K562 (cell line): Measurements from ENCODE around the gene PRKAR2B. TPM values are rescaled to one million over a fixed set of nuclear protein-coding genes. Genes with fewer than 3 reads are reported as not detected.

Experiments used
- ATAC-seq: fragments of 200-7000 bp; cut with Tn5 transposase; 3 replicates; pipeline ENCODE4 v1.9.1; 2020; ENCODE audit warnings: moderate library complexity
- BruUV-seq: library from RNA; stranded (reverse); fragments of 400-500 nt; replicated peaks from 2 replicates; lab custom pipeline; 2021; lab: Mats Ljungman, UMichigan
- CTCF ChIA-PET: fragments of 300-600 bp; formaldehyde crosslinking; extraction: SDS; loops from one replicate; lab custom pipeline; 2021; ENCODE audit warnings: low intra/inter-chr PET ratio; lab: Yijun Ruan, JAX
- POLR2A ChIA-PET: fragments of 300-600, 350-650 bp; sonication (Branson Sonifier 250); formaldehyde crosslinking; extraction: SDS; loops from one replicate; lab custom pipeline; 2021; ENCODE audit warnings: antibody characterized with exemption, inconsistent platforms; lab: Yijun Ruan, JAX
- DNase-seq, 4 experiments: peaks; one replicate each; pipeline versions ENCODE4 v3.0.0 to v3.0.0-alpha.2; 2011 to 2018; ENCODE audit warnings: low spot score in 3 of 4, mixed read lengths in 3 of 4; ENCODE audit errors: extremely low read depth in 1 of 4
- FAIRE-seq: peaks from 2 replicates; lab custom pipeline; 2011; peaks lifted over from hg19 to GRCh38; lab: Jason Lieb, UNC
- H2AFZ ChIP-seq: 2 replicates; pipeline ENCODE4 v1.6.0; 2011; ENCODE audit warnings: low read depth, low read length, control low read depth, inconsistent platforms
- H3K27ac ChIP-seq: fragments of 200-600 bp; 3 replicates; pipeline ENCODE4 v1.8.0; 2011; ENCODE audit warnings: low read depth, mild to moderate bottlenecking, control low read depth, inconsistent platforms, low read length, moderate library complexity, mixed read lengths; ENCODE audit errors: extremely low read depth
- H3K27me3 ChIP-seq, 2 experiments: fragments of 300-600 bp in 1 of 2; 2 replicates in 1 of 2; 3 replicates in 1 of 2; pipeline versions ENCODE4 v1.6.0 to v1.8.0; 2011; ENCODE audit warnings: inconsistent platforms in 2 of 2, low read length in 2 of 2, mild to moderate bottlenecking in 1 of 2, mixed read lengths in 1 of 2, moderate library complexity in 1 of 2; ENCODE audit not compliant: control insufficient read depth in 2 of 2, insufficient read depth in 2 of 2
- H3K36me3 ChIP-seq: fragments of 300-600 bp; 3 replicates; pipeline ENCODE4 v1.8.0; 2011; ENCODE audit warnings: mild to moderate bottlenecking, low read length, inconsistent platforms; ENCODE audit not compliant: control insufficient read depth, insufficient read depth
- H3K4me1 ChIP-seq, 2 experiments: fragments of 200-600 bp in 1 of 2; replicated peaks in 1 of 2; 2 replicates in 1 of 2; 3 replicates in 1 of 2; pipeline versions ENCODE4 v1.5.1 to v1.8.0; 2011; ENCODE audit warnings: inconsistent platforms in 2 of 2, low read length in 2 of 2, mild to moderate bottlenecking in 1 of 2, mixed read lengths in 1 of 2, moderate library complexity in 1 of 2; ENCODE audit not compliant: control insufficient read depth in 2 of 2, insufficient read depth in 2 of 2
- H3K4me2 ChIP-seq: 2 replicates; pipeline ENCODE4 v1.6.1; 2011; ENCODE audit warnings: low read length, control low read depth, inconsistent platforms, mixed read lengths; ENCODE audit not compliant: insufficient read depth
- H3K4me3 ChIP-seq: fragments of 200-600 bp; sonication (generic), shearing (Covaris generic); 2 replicates; pipeline ENCODE4 v1.5.1; 2016; ENCODE audit warnings: control low read depth, inconsistent platforms
- H3K79me2 ChIP-seq: fragments of 200-600 bp; 3 replicates; pipeline ENCODE4 v1.8.0; 2011; ENCODE audit warnings: low read length, inconsistent platforms; ENCODE audit not compliant: control insufficient read depth, insufficient read depth
- H3K9ac ChIP-seq, 2 experiments: 2 replicates each; pipeline versions ENCODE4 v1.6.0 to v1.6.1; 2011; ENCODE audit warnings: low read depth in 2 of 2, low read length in 2 of 2, control low read depth in 1 of 2, inconsistent platforms in 1 of 2, mild to moderate bottlenecking in 1 of 2, mixed read lengths in 1 of 2; ENCODE audit not compliant: insufficient read depth in 1 of 2
- H3K9me1 ChIP-seq: one replicate; pipeline ENCODE4 v1.6.0; 2011; ENCODE audit warnings: inconsistent platforms, mild to moderate bottlenecking, low read length, moderate library complexity; ENCODE audit not compliant: control insufficient read depth, insufficient read depth
- H3K9me3 ChIP-seq: replicated peaks from 2 replicates; pipeline ENCODE4 v1.5.1; 2011; ENCODE audit warnings: low read depth, low read length, inconsistent platforms; ENCODE audit not compliant: control insufficient read depth, insufficient read depth
- H4K20me1 ChIP-seq: replicated peaks from 2 replicates; pipeline ENCODE4 v1.6.1; 2011; ENCODE audit warnings: low read length, inconsistent platforms, mixed read lengths; ENCODE audit not compliant: control insufficient read depth, insufficient read depth
- ATF7 ChIP-seq: fragments of 450-650 bp; IDR thresholded peaks from 2 replicates; pipeline ENCODE4 v1.7.1; 2014; ENCODE audit warnings: mild to moderate bottlenecking, moderate library complexity
- DPF2 ChIP-seq: fragments of 450-650 bp; IDR thresholded peaks from 2 replicates; pipeline ENCODE4 v1.6.1; 2016
- ERF ChIP-seq: fragments of 450-650 bp; formaldehyde crosslinking; IDR thresholded peaks from 2 replicates; pipeline ENCODE4 v1.4.0; 2020; ENCODE audit warnings: mild to moderate bottlenecking, mixed read lengths
- HSF4 ChIP-seq: fragments of 250-450 bp; sonication (Bioruptor Pico); IDR thresholded peaks from 2 replicates; pipeline ENCODE4 v2.1.2; 2022; ENCODE audit warnings: mild to moderate bottlenecking, moderate library complexity, borderline replicate concordance
- NCOA6 ChIP-seq: fragments of 450-650 bp; IDR thresholded peaks from 2 replicates; pipeline ENCODE4 v1.6.1; 2017; ENCODE audit warnings: mild to moderate bottlenecking
- NFE2 ChIP-seq: IDR thresholded peaks from 2 replicates; pipeline ENCODE4 v1.6.1; 2014; ENCODE audit warnings: antibody characterized with exemption, low read depth
- NRF1 ChIP-seq, 2 experiments: fragments of 450-650 bp; IDR thresholded peaks in 1 of 2; conservative IDR thresholded peaks in 1 of 2; 2 replicates each; pipeline ENCODE4 v1.6.1; 2014; ENCODE audit warnings: mild to moderate bottlenecking in 2 of 2
- SRSF7 ChIP-seq: fragments of 200-400 bp; formaldehyde crosslinking; optimal IDR thresholded peaks from 2 replicates; pipeline ENCODE3; 2017; ENCODE audit warnings: mild to moderate bottlenecking, low read depth, low read length
- ZFP30 ChIP-seq: fragments of 250-450 bp; sonication (Bioruptor Pico); IDR thresholded peaks from 2 replicates; pipeline ENCODE4 v1.8.0; 2022; ENCODE audit warnings: moderate library complexity, mild to moderate bottlenecking, inconsistent platforms, borderline replicate concordance
- ZNF431 ChIP-seq: sonication (generic); formaldehyde crosslinking; IDR thresholded peaks from 2 replicates; pipeline ENCODE4 v1.8.0; 2022; ENCODE audit warnings: mild to moderate bottlenecking, missing genetic modification reagents
- WGBS: fragments of 100-300 bp; shearing (Covaris generic); methylation state at CpG from one replicate; pipeline ENCODE4 v1.1.6; 2016; ENCODE audit warnings: low coverage, mixed read lengths; ENCODE audit not compliant: insufficient coverage; ENCODE audit errors: missing lambda C conversion rate; 5-methylcytosine and 5-hydroxymethylcytosine counted together
- in situ Hi-C: fragments of 300-500 bp; cut with MboI; formaldehyde crosslinking; loops from 4 replicates; pipeline ENCODE4 v1.15.0; 2018; ENCODE audit warnings: inconsistent platforms, mixed read lengths
- intact Hi-C: fragments of 100-400 bp; cut with micrococcal nuclease; formaldehyde crosslinking; loops from 2 replicates; pipeline ENCODE4 v1.14.2; 2022
- polyA plus RNA-seq, 8 experiments: library from polyadenylated mRNA; depleted of rRNA in 4 of 8; stranded (reverse) in 5 of 8; unstranded in 3 of 8; fragments of >200 nt; fragmentation: Nextera tagmentation in 2 of 8; fragmentation: Illumina TruSeq in 1 of 8; extraction: Ambion mirVana in 2 of 8; extraction: Trizol in 1 of 8; gene quantifications; 2 replicates each; pipeline versions ENCODE4 v1.2.1 to v1.2.3, GENCODE V29; 2011 to 2014; ENCODE audit warnings: inconsistent platforms in 1 of 8, missing spikeins in 1 of 8
- total RNA-seq, 7 experiments: library from RNA; depleted of rRNA in 6 of 7; stranded (reverse); fragments of >200 nt in 6 of 7; fragmentation: Illumina TruSeq in 2 of 7; extraction: Trizol in 2 of 7; gene quantifications; 2 replicates each; pipeline versions ENCODE4 v1.2.1 to v1.2.3, GENCODE V29; 2011 to 2021; ENCODE audit warnings: low replicate concordance in 1 of 7
- TF ChIP-seq, protein P1 (sequence below), 2 experiments: fragments of 450-650 bp in 1 of 2; sonication (generic) in 1 of 2; formaldehyde crosslinking in 1 of 2; IDR thresholded peaks in 1 of 2; conservative IDR thresholded peaks in 1 of 2; 2 replicates each; pipeline versions ENCODE4 v1.6.1 to v1.8.1; 2016 to 2023; ENCODE audit warnings: mild to moderate bottlenecking in 2 of 2, moderate library complexity in 2 of 2, inconsistent platforms in 1 of 2, missing genetic modification reagents in 1 of 2
- TF ChIP-seq, protein P2 (sequence below): fragments of 450-650 bp; IDR thresholded peaks from 2 replicates; pipeline ENCODE4 v1.6.1; 2016
- TF ChIP-seq, protein P3 (sequence below): fragments of 250-450 bp; sonication (Bioruptor Pico); IDR thresholded peaks from 2 replicates; pipeline ENCODE4 v1.4.0; 2020
- TF ChIP-seq, protein P4 (sequence below): fragments of 450-650 bp; IDR thresholded peaks from 2 replicates; pipeline ENCODE4 v1.6.1; 2016; ENCODE audit warnings: low read depth, mild to moderate bottlenecking, moderate library complexity
- TF ChIP-seq, protein P5 (sequence below), 2 experiments: IDR thresholded peaks; 2 replicates each; pipeline ENCODE4 v1.6.1; 2012; ENCODE audit warnings: improper control_type of control experiment in 2 of 2, low read depth in 2 of 2, low read length in 2 of 2, borderline replicate concordance in 1 of 2

PRKAR2B gene
- total and polyA plus RNA-seq, 9 of the 15 experiments (the other 6 are each of a cell fraction or from before 2014, with no cell fraction given) = 59.0 to 173 (median 129) TPM

DNA sequence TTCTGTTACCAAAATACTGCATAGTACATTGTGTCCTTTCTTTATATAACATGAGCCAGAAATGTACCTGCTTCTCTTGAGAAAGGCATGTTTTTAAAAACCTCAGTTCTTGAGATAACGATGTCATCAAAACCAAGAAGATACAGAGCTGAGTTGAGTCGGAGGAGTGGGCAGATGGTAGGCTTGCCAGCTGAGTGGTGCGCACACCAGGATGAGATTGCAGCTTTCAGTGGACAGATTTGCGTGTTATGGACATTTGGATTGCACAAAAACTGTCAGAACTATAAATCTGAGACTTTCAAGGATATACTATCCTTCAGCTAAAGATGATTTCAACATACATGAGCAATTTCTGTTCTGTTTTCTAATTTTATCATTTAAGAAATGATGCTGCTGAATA lies 25.0 kb downstream of the PRKAR2B start (continued):
- TF ChIP-seq, protein P1, sequence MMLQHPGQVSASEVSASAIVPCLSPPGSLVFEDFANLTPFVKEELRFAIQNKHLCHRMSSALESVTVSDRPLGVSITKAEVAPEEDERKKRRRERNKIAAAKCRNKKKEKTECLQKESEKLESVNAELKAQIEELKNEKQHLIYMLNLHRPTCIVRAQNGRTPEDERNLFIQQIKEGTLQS (IDR thresholded peaks at IDR 0.05) = 0 out of 2 replicates have a peak, but pooled peaks have one; percentile 25
- TF ChIP-seq, protein P1 (CRISPR knock-in tag; conservative IDR thresholded peaks at IDR 0.05) = no peak
- peak; percentile 58 for TF ChIP-seq NFE2
- peak in 1 of 2 experiments; percentile 19; a peak in 1 of 4 replicates for TF ChIP-seq NRF1 (conservative IDR thresholded peaks at IDR 0.05 in 1 of 2, IDR thresholded peaks at IDR 0.05 in 1 of 2)
- TF ChIP-seq SRSF7 = no peak
- peak; percentile 14; the same call in 1 of the 2 replicates for TF ChIP-seq DPF2
- TF ChIP-seq, protein P2, sequence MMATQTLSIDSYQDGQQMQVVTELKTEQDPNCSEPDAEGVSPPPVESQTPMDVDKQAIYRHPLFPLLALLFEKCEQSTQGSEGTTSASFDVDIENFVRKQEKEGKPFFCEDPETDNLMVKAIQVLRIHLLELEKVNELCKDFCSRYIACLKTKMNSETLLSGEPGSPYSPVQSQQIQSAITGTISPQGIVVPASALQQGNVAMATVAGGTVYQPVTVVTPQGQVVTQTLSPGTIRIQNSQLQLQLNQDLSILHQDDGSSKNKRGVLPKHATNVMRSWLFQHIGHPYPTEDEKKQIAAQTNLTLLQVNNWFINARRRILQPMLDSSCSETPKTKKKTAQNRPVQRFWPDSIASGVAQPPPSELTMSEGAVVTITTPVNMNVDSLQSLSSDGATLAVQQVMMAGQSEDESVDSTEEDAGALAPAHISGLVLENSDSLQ = peak; percentile 39; the same call in 1 of the 2 replicates
- TF ChIP-seq, all 486 proteins: peak for 15

DNA sequence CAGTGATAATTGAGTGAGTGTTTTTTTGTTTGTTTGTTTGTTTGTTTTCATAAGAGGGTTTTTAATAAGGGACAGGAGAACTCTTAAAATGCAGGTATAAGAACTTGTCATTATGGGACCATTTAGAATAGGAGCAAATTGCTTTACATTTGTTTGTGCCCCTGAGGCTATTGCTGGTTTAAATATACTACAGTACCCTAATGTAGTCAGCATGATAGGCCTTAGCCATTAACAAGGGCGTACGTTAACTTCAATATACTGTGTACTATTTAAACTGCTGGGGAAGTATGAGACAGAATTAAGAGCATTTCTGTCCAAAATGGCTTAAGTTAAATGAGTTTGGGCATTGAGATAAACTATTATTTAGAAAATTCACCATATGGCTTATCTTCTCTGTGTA lies 26.2 kb downstream of the PRKAR2B start:
- ChIA-PET POLR2A (interaction anchor here (1.7 kb wide), 1 partner anchor 17 kb away, joined by 6 read pairs; no protein-coding TSS in a partner anchor), CTCF (no interaction called here)
- Histone ChIP-seq H3K79me2 (peaks cover 81% of the 10 kb centered on the region), H3K9me1 (no peaks in the 10 kb centered on the region), H3K36me3 (peaks cover 31% of the 10 kb centered on the region), H3K4me2 (no peak overlapping the region), H3K9ac (no peak overlapping the region), H3K27me3 (no peaks in the 10 kb centered on the region), H3K27ac (no peak overlapping the region), H3K4me1 (peaks cover 11 to 16% of the 10 kb centered on the region in 2 experiments; a peak in 4 of 5 replicates), H2AFZ (no peak overlapping the region), H4K20me1 (0 out of 2 replicates have a peak, but pooled peaks cover 4% of the 10 kb centered on the region), H3K4me3 (no peak overlapping the region), H3K9me3 (peaks cover 3% of the 10 kb centered on the region; the same call in 1 of the 2 replicates)
- intact Hi-C loops (no loop called here), in situ Hi-C loops (no loop called here)
- WGBS = 72% methylated on average over 2 of the region's 2 CpGs
- no peak for ATAC-seq
- TSS peak; percentile 29 for BruUV-seq
- no peak for DNase-seq
- no peak for FAIRE-seq
- TF ChIP-seq ZNF431 (CRISPR knock-in tag) = no peak
- no peak for TF ChIP-seq ZFP30 (CRISPR knock-in tag)
- TF ChIP-seq, protein P3, sequence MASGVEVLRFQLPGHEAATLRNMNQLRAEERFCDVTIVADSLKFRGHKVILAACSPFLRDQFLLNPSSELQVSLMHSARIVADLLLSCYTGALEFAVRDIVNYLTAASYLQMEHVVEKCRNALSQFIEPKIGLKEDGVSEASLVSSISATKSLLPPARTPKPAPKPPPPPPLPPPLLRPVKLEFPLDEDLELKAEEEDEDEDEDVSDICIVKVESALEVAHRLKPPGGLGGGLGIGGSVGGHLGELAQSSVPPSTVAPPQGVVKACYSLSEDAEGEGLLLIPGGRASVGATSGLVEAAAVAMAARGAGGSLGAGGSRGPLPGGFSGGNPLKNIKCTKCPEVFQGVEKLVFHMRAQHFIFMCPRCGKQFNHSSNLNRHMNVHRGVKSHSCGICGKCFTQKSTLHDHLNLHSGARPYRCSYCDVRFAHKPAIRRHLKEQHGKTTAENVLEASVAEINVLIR = no peak
- no peak for TF ChIP-seq ATF7
- TF ChIP-seq HSF4 = no peak
- TF ChIP-seq NCOA6 = no peak
- TF ChIP-seq, protein P4, sequence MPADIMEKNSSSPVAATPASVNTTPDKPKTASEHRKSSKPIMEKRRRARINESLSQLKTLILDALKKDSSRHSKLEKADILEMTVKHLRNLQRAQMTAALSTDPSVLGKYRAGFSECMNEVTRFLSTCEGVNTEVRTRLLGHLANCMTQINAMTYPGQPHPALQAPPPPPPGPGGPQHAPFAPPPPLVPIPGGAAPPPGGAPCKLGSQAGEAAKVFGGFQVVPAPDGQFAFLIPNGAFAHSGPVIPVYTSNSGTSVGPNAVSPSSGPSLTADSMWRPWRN = no peak
- TF ChIP-seq ERF (CRISPR knock-in tag) = no peak
- TF ChIP-seq, protein P5, sequence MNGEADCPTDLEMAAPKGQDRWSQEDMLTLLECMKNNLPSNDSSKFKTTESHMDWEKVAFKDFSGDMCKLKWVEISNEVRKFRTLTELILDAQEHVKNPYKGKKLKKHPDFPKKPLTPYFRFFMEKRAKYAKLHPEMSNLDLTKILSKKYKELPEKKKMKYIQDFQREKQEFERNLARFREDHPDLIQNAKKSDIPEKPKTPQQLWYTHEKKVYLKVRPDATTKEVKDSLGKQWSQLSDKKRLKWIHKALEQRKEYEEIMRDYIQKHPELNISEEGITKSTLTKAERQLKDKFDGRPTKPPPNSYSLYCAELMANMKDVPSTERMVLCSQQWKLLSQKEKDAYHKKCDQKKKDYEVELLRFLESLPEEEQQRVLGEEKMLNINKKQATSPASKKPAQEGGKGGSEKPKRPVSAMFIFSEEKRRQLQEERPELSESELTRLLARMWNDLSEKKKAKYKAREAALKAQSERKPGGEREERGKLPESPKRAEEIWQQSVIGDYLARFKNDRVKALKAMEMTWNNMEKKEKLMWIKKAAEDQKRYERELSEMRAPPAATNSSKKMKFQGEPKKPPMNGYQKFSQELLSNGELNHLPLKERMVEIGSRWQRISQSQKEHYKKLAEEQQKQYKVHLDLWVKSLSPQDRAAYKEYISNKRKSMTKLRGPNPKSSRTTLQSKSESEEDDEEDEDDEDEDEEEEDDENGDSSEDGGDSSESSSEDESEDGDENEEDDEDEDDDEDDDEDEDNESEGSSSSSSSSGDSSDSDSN (IDR thresholded peaks at IDR 0.05; ENCODE audit: borderline replicate concordance in 1 of 2, low read depth in 2 of 2, low read length in 2 of 2) = no peak
